IPS-NIHi7 (cell line): ENCODE measurements around the gene BMERB1.
"Not testable (repeated sequence)": the region's sequence is repeated elsewhere in the genome, so short reads cannot be mapped to it uniquely, and the experiment has no call there.

ENCODE experiments used
- DNase-seq: peaks from one replicate; pipeline ENCODE4 v3.0.0; 2012; ENCODE audit warnings: mixed read lengths; ENCODE audit errors: extremely low spot score

BMERB1 gene

GRCh38 chr16:15461376-15461775 is 27.0 kb downstream of the BMERB1 start:
- no peak for DNase-seq

DNA sequence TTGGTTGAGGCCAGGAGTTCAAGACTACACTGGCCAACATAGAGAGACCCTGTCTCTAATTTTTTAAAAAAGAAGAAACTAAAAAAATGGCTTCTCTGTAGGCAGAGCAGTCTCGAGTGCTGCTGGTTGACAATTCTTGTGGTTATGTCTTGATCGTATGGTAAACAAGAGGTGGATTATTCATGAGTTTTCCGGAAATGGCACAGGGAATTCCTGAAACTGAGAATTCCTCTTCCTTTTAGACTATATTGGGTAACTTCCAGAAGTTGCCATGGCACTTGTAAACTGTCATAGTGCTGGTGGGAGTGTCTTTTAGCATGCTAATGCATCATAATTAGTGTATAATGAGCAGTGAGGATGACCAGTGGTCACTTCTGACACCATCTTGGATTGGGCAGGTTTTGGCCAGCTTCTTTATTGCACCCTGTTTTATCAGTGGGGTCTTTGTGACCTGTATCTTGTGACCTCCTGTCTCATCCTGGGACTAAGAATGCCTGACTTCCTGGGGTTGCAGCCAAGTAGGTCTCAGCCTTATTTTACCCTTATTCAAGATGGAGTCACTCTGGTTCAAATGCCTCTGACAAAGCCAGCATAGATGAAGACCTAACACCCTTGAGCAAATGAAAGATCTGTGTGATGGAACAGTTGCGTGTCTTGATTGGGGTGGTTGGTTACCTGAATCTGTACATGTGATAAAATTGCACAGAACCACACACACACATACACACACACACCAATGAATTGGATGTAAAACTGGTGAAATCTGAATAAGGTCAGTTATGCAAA is 30.2 kb downstream of the BMERB1 start:
- no peak for DNase-seq

GRCh38 chr16:15466131-15466530 is 31.7 kb downstream of the BMERB1 start:
- DNase-seq = no peak

- DNase-seq = no peak
Measured at GRCh38 chr16:15466886-15467781, 32.7 kb downstream of the BMERB1 start.

DNA sequence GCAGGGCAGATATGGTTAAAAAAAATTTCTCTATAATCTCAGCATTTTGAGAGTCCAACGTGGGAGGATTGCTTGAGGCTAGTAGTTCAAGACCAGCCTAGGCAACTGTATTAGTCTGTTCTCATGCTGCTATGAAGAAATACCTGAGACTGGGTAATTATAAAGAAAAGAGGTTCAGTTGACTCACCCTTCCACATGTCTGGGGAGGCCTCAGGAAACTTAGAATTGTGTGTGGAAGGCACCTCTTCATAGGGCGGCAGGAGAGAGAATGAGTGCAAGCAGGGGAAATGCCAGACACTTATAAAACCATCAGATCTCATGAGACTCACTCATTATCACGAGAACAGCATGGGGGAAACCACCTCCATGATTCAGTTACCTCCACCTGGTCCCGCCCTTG is 42.6 kb downstream of the BMERB1 start:
- DNase-seq = not testable (repeated sequence)

- DNase-seq = no peak
Measured at GRCh38 chr16:15477802-15478201, 43.4 kb downstream of the BMERB1 start.

DNA sequence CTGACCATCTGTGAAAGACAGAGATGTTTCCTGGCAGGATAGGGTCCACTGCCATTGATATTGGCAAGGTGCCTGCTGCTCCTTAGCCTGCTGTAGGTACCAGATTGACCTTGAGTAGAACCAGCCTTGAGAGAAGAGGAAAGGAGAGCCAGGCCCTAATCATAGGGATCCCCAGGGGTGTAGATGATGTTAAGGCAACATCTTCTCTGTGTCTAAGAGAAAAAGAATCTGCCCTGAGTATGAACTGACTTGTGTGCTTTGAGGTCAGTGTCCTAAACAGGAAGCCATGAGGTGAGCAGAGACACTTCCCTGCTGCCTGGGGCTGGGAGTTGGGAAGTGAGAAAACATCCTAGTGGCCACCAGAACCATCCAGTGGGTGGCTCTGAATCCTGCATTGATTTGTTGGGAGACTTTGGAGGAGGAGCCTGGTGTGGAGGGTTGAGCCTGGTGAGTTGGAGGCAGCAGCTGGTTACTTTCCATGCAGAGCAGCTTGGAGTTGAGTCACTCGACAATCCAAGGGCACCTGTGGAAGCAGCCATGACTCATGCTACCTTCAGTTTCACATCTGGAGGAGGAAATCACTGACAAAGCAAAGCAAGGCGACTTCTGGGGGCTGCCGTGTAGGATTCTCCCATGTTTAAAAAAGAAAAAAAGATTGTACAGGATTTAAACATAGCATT is 47.8 kb downstream of the BMERB1 start:
- peak; percentile 87 for DNase-seq

DNA sequence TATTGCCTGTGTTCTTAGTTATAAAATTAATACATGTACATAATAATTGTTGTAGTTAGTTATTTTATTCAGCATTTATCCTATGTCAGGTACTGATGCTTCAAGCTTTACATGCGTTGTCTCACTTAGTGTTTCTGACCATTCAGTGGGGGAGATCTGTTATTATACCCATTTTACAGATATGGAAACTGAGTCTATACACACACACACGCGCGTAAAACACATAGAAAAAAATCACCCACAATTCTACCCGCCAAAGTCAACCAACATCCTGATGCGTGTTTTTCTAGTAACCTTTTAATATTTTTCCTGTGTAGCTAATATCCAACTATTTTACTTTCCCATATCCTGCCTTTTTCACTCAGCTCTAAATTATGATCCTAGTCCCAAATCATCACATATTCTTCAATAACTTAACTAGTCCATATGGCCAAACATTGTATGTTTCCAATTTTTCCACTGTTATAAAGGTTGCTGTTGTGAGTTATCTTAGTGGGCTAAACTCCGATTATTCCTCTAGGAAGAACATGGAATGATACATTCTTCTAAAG is 48.4 kb downstream of the BMERB1 start:
- DNase-seq = no peak

DNA sequence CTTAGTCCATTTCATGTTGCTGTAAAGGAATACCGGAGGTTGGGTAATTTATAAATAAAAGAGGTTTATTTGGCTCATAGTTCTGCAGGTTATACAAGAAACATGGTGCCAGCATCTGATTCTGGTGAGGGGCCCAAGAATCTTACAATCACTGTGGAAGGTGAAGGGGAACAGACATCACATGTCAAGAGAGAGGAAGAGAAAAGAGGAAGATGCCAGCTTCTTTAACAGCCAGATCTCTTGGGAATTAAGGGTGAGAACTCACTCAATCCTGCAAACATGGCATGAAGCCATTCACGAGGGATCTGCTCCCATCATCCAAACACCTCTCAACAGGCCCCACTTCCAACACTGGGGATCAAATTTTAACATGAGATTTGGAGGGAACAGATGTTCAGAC is 49.5 kb downstream of the BMERB1 start:
- no peak for DNase-seq

GRCh38 chr16:15484662-15485061 is 50.3 kb downstream of the BMERB1 start:
- no peak for DNase-seq

- no peak for DNase-seq
Measured at GRCh38 chr16:15485175-15485574, 50.8 kb downstream of the BMERB1 start.

DNA sequence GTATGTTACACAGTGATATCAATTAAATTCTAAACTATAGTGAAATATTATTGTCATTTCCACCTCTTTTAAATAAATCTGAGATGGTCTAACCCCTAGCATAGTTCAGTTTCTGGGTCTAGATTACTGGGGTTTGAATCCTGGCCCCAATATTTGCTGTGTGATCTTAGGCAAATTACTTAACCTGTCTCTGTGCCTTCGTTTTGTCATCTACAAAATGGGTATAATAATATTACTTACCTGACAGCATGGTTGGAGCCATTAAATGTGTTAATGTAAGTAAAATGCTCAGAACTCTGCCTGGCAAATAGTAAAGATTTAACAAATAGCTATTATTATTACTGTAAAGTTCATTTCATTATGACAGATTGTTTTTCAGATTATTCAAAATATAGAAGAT is 52.3 kb downstream of the BMERB1 start:
- DNase-seq = no peak

GRCh38 chr16:15487336-15488284 is 53.2 kb downstream of the BMERB1 start:
- no peak for DNase-seq

GRCh38 chr16:15489016-15489415 is 54.6 kb downstream of the BMERB1 start:
- no peak for DNase-seq

- DNase-seq = no peak
Measured at GRCh38 chr16:15490123-15490711, 55.8 kb downstream of the BMERB1 start.

GRCh38 chr16:15491411-15491810 is 57.0 kb downstream of the BMERB1 start:
- no peak for DNase-seq

- no peak for DNase-seq
Measured at GRCh38 chr16:15492091-15492740, 57.8 kb downstream of the BMERB1 start.

GRCh38 chr16:15493466-15494180 is 59.2 kb downstream of the BMERB1 start:
- DNase-seq = no peak

DNA sequence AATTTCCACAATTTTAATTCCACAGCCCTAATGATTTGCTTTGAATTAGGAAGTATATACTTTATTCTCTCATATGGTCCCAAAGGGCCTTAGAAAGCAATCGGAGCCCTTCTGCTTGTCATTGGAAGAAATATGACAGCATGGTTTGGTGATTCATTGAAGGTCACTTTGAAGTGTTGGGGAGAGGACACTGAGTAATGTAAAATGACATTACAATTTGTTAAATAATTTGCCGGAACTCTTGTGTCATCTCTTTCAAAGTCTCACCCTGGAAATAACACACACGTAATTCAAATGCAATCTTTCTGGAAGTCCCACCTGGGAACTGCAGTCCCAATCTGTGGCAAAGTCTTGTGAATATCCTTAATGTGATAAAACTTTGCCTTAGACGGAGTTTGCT is 59.8 kb downstream of the BMERB1 start:
- DNase-seq = no peak
